ENCODE measurements around the gene UCK2.

- TF ChIP-seq, protein P1, sequence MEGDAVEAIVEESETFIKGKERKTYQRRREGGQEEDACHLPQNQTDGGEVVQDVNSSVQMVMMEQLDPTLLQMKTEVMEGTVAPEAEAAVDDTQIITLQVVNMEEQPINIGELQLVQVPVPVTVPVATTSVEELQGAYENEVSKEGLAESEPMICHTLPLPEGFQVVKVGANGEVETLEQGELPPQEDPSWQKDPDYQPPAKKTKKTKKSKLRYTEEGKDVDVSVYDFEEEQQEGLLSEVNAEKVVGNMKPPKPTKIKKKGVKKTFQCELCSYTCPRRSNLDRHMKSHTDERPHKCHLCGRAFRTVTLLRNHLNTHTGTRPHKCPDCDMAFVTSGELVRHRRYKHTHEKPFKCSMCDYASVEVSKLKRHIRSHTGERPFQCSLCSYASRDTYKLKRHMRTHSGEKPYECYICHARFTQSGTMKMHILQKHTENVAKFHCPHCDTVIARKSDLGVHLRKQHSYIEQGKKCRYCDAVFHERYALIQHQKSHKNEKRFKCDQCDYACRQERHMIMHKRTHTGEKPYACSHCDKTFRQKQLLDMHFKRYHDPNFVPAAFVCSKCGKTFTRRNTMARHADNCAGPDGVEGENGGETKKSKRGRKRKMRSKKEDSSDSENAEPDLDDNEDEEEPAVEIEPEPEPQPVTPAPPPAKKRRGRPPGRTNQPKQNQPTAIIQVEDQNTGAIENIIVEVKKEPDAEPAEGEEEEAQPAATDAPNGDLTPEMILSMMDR (IDR thresholded peaks at IDR 0.05; ENCODE audit: low read depth, low read length) = no peak
- TF ChIP-seq EZH2phosphoT487 (IDR thresholded peaks at IDR 0.05; ENCODE audit: low read depth) = no peak
These were observed 50.0 kb downstream of the UCK2 start for GRCh38 chr1:165877411-165877810.
